Measurements from ENCODE around the gene KLHL20.
"Not testable (repeated sequence)": the region's sequence is repeated elsewhere in the genome, so short reads cannot be mapped to it uniquely, and the experiment has no call there.

- TF ChIP-seq EZH2 (IDR thresholded peaks at IDR 0.05; ENCODE audit: insufficient read depth, poor library complexity, severe bottlenecking); EZH2phosphoT487 (IDR thresholded peaks at IDR 0.05; ENCODE audit: insufficient read depth, low read depth): not testable (repeated sequence)
Measured at GRCh38 chr1:173764331-173764730, 49.5 kb downstream of the KLHL20 start.

Data from GM23248 (cell line).